ENCODE data around the gene SLC6A16. TPM values are rescaled to one million over a fixed set of nuclear protein-coding genes. Genes with fewer than 3 reads are reported as not detected.

SLC6A16 gene
- total and polyA plus RNA-seq, 2 of the 8 experiments (the other 6 are each of a cell fraction or from before 2014, with no cell fraction given), result 1.1 to 1.5 TPM

GRCh38 chr19:49347835-49348234 lies 22.8 kb upstream of the SLC6A16 start (continued):
- TF ChIP-seq, protein P1, sequence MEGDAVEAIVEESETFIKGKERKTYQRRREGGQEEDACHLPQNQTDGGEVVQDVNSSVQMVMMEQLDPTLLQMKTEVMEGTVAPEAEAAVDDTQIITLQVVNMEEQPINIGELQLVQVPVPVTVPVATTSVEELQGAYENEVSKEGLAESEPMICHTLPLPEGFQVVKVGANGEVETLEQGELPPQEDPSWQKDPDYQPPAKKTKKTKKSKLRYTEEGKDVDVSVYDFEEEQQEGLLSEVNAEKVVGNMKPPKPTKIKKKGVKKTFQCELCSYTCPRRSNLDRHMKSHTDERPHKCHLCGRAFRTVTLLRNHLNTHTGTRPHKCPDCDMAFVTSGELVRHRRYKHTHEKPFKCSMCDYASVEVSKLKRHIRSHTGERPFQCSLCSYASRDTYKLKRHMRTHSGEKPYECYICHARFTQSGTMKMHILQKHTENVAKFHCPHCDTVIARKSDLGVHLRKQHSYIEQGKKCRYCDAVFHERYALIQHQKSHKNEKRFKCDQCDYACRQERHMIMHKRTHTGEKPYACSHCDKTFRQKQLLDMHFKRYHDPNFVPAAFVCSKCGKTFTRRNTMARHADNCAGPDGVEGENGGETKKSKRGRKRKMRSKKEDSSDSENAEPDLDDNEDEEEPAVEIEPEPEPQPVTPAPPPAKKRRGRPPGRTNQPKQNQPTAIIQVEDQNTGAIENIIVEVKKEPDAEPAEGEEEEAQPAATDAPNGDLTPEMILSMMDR (IDR thresholded peaks at IDR 0.05; ENCODE audit: control extremely low read depth in 1 of 3, insufficient read depth in 1 of 3, low read depth in 1 of 3, low read length in 3 of 3), result peak in 2 of 3 experiments; percentile 38 to 49; a peak in 3 of 4 replicates
- TF ChIP-seq SIX5 (IDR thresholded peaks at IDR 0.05; ENCODE audit: low read depth, low read length) (peak; percentile 70), BRCA1 (IDR thresholded peaks at IDR 0.05; ENCODE audit: low read depth, low read length) (no peak), YY1 (IDR thresholded peaks at IDR 0.05; ENCODE audit: low read depth, low read length) (peak; percentile 91)

Measured in H1 (cell line).